HG03571 (cell line): ENCODE measurements around the gene GBA3.

Source experiments
- ATAC-seq: cut with Tn5 transposase; IDR thresholded peaks from one replicate; pipeline ENCODE4 v1.9.1; 2021; ENCODE audit not compliant: unreplicated experiment

The GBA3 gene

GRCh38 chr4:22695029-22695428, 2.3 kb downstream of the GBA3 start:
- no peak for ATAC-seq

- no peak for ATAC-seq
Measured at GRCh38 chr4:22695917-22696316, 3.2 kb downstream of the GBA3 start.

- no peak for ATAC-seq
Measured at GRCh38 chr4:22703912-22704311, 11.2 kb downstream of the GBA3 start.

DNA sequence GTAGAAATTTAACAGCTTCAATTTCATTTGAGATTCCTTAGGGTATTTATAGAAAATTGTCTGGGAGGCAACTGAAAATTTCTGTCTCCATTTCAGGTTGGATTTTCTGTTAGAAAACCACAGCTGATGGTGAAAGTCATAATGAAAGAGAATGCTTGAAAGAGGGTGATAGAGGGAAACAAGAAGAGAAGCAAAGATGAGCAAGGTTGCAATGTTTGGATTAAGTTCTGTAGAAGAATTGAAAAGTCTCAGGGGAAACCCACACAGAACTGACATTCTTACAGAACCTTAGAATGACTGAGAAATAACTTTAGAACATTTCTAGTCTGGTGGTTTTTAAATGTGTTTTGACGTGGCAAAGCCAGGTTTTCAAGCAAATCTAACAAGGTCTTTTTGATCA, 14.7 kb downstream of the GBA3 start:
- ATAC-seq, result no peak

GRCh38 chr4:22708961-22709360, 16.2 kb downstream of the GBA3 start:
- ATAC-seq, result no peak

DNA sequence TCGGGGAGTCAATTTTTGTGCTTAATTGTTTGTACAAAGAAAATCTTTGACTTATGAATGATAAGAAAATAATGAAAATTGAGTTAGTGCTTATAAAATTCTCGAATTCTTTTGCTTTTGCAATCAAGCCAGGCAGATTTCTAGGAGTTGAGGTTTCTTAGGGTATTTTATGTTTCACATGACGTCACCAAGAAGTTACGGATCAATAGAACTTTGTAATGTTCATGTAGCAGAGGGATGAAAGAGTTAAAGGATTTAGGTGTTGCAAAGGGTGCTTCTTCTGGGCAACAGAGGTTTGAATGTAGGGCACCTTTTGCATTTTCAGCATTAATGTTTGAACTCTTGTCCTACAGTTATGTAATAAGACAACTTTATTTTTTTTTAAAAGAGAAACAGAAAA, 19.4 kb downstream of the GBA3 start:
- no peak for ATAC-seq

- no peak for ATAC-seq
Measured at GRCh38 chr4:22712529-22712928, 19.8 kb downstream of the GBA3 start.

- no peak for ATAC-seq
Measured at GRCh38 chr4:22713841-22714240, 21.1 kb downstream of the GBA3 start.

DNA sequence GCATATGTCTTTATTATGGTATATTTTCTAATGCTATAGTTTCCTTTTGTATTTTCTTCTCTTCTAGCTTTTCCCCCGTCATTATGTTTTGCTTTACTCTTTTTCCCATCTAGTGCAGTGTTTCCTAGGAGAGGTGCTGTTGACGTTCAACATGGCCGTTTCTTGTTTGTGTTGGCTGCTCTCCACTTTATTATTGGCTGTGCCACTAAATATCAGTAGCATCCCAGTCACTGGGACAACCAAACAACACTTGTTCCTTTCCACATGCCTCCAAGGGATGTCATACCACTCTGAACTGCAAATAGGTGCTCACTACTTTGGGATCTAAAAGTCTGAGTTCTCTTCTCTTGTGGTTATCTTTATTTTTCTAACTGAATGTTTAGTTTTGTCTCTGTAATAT, 26.5 kb downstream of the GBA3 start:
- ATAC-seq, result no peak

- ATAC-seq, result no peak
Measured at GRCh38 chr4:22720091-22720490, 27.4 kb downstream of the GBA3 start.

- ATAC-seq, result no peak
Measured at GRCh38 chr4:22721204-22721603, 28.5 kb downstream of the GBA3 start.

GRCh38 chr4:22730021-22730420, 37.3 kb downstream of the GBA3 start:
- ATAC-seq, result no peak

- no peak for ATAC-seq
Measured at GRCh38 chr4:22733816-22734215, 41.1 kb downstream of the GBA3 start.

DNA sequence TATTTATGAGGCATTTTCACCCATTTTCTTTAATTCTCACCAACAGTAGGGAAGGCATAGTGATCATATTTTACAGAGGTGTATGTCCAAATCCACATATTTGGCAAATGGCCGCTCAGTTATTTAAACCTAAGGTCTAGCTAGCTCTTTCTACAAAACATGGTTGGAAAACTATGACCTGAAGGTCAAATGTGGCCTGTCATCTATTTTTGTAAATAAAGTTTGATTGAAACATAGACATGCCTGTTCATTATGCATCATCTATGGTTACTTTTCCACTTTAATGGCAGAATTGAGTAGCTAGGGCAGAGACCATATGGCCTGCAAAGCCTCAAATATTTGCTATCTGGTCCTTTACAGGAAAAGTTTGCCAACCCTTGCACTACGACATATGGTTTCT, 44.2 kb downstream of the GBA3 start:
- no peak for ATAC-seq

- ATAC-seq, result no peak
Measured at GRCh38 chr4:22739968-22740367, 47.2 kb downstream of the GBA3 start.

- ATAC-seq, result no peak
Measured at GRCh38 chr4:22741744-22742143, 49.0 kb downstream of the GBA3 start.

- no peak for ATAC-seq
Measured at GRCh38 chr4:22743290-22743689, 50.6 kb downstream of the GBA3 start.

DNA sequence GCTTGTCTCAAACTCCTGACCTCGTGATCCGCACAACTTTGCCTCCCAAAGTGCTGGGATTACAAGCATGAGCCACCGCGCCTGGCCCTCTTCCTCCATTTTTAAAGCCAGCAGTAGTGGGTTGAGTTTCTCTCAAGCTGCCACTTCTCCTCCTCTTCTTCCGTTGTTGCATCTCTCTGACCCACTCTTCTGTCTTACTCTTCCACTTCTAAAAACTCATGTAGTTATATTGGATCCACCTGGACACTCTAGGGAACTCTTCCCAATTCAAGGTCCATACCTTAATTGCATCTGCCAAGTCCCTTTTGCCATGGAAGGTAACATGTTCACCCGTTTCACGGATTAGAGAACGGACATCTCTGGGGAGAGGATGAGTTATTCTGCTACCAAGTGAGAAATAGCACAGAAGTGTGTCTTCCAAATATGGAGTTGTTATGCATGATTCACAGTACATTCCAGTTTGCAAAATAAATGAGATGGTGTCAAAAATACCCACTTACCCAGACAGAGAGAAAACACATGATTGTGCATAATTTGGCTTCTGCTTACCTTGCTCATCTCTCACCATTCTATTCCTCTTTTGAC, 51.8 kb downstream of the GBA3 start:
- no peak for ATAC-seq

- ATAC-seq, result no peak
Measured at GRCh38 chr4:22745234-22745633, 52.5 kb downstream of the GBA3 start.

GRCh38 chr4:22754116-22754515, 61.4 kb downstream of the GBA3 start:
- ATAC-seq, result no peak

DNA sequence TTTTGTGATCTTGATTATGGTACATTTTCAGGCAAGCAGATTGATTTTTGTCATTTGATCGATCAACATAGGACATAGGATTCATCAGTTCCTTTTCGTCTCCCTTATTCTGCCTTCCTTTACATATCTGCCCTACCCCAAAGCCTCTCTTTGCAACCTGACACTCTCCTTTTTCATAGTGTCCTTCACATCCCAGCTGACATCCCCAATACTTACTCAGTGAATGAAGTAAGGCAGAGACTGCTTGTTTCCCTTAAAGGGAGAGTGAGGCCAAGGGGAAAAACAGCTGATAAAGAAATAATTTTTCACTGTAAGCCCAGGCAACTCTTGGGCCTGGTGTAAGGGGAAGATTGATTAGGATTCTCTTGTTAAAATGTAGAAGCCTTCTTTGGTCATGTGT, 69.8 kb downstream of the GBA3 start:
- ATAC-seq, result no peak

- ATAC-seq, result no peak
Measured at GRCh38 chr4:22764183-22764582, 71.4 kb downstream of the GBA3 start.

GRCh38 chr4:22766068-22766467, 73.3 kb downstream of the GBA3 start:
- no peak for ATAC-seq
